Measurements from ENCODE around the gene SMIM44.
A peak's percentile ranks its signal among the peaks of the same experiment; 100 is the strongest.
"Not testable (repeated sequence)": the region's sequence is repeated elsewhere in the genome, so short reads cannot be mapped to it uniquely, and the experiment has no call there.

The SMIM44 gene

DNA sequence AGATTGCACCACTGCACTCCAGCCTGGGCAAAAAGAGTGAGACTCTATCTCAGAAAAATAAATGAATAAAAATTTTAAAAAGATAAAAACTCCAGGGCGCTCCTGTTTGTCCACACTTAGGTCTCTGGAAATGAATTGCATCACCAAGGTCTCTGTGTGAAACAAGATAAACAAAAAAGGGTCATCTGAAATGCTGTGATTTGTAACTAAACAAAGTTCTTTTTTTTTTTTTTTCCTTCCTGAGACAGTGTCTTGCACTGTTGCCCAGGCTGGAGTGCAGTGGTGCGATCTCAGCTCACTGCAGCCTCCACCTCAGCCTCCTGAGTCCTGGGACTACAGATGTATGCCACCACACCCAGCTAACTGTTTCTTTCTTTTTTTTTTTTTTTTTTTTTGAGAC, 34.4 kb upstream of the SMIM44 start:
- DNase-seq, result no peak

- DNase-seq, result no peak
Observed at GRCh38 chr19:3516675-3517207, 33.5 kb upstream of the SMIM44 start.

- no peak for DNase-seq
Observed at GRCh38 chr19:3515891-3516422, 32.7 kb upstream of the SMIM44 start.

DNA sequence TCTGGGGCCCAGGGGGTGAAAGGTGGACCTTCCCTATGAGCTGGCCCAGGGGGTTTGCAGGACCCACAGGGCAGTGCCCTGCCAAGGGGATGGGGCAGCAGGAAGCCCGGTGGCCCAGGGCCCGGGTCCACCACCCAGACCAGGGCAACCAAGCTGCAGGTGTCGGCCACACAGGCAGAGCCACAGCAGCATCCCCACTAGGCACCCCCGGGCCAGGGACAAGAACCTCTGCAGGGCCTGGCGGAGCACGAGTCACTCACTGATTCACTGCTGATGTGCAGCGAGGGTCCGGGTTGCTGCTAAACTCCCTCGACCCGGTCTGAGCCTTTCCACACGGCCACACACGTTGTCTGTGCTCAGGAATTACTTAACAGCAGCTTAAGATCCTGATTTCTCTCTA, 31.7 kb upstream of the SMIM44 start:
- DNase-seq, result no peak

GRCh38 chr19:3513229-3514140, 30.2 kb upstream of the SMIM44 start:
- DNase-seq, result no peak

GRCh38 chr19:3512562-3513228, 29.5 kb upstream of the SMIM44 start:
- DNase-seq, result no peak

DNA sequence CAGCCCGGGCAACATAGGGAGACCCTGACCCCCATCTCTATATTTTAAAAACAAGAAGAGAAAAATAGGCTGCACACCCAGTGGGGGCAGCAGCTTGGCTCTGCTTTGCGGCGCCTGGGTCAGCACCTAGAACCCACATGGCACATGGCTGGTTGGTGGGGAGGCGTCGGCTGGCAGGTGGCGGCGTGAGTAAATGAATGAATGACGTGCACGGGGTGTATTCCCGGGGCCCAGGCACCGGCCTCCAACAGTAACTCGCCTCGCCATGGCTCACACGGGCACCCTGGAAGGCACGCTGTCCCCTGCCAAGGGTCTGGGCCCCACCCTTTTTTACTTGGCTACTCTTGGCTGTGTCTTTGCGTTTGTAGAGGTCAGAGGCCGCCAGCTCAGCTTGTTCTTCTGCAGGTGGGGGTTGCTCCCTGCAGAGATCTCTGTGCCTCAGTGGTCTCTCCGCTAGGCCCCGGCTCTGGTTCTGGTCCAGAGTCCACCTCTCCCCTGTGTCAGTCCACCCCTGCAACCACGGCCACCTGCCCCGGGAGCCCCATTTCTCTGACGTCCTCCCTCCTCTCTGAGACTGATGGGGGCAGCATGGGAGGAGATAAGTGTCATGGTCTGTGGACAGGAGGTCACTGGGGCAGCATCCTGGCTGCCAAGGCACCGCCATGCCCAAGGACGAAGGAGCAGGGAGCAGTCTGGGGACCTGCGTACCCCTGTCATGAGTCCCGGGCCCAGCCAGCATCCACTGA, 28.4 kb upstream of the SMIM44 start:
- DNase-seq, result no peak

GRCh38 chr19:3510727-3511126, 27.5 kb upstream of the SMIM44 start:
- DNase-seq, result no peak

DNA sequence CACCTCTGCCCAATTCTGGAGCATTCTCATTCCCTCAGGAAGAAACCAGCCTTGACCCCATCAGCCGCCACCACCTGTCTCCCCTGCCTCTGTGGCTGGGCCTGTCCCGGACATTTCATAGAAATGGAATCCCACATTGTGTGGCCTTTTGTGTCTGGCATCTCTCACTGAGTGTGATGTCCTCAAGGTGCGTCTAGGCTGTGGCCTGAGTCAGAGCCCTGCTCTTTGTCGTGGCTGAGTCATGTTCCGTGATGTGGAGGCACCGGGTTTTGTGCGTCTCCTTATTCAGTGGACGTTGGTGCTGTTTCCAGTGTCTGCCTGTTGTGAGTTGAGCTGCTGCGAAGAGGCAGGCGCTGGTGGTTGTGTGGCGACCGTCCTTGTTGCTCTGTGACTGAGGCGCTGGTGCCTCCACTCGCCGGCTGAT, 26.3 kb upstream of the SMIM44 start:
- no peak for DNase-seq

DNA sequence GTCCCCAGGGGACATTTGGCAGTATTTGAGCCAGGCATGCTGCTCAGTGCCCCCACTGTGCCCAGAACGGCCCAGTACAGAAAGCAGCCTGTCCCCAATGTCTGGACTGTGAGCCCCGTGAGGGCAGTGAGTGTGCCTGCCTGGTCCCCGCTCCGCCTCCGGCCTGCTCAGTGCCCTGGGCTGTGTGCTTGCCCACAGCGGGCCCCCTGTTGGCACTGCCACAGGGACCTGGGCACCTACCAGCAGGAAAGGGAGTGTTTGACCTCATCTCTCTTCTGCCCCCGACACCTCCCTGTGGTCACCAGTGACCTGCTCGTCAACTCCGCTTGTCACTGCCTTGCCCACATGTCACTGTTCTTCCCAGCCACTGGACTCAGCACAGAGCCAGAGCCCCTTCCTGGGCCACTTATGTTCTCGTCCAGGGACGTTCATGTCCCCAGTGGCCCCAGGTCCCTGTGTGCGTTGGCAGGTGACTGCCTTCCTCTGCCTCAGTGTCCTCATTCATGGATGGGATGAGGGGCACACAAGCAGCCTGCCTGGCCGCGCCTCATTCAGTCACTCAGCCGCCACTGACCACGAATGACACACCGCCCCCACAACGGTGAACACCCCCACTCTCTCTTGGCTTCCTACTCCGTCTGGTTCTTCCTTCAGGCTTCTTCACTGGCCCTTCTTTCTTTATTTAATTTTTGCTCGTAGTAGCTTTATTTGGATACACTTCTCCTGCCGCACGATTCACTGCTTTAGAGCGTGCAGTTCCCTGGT, 25.7 kb upstream of the SMIM44 start:
- no peak for DNase-seq

- not testable (repeated sequence) for DNase-seq
Observed at GRCh38 chr19:3508121-3508661, 24.9 kb upstream of the SMIM44 start.

DNA sequence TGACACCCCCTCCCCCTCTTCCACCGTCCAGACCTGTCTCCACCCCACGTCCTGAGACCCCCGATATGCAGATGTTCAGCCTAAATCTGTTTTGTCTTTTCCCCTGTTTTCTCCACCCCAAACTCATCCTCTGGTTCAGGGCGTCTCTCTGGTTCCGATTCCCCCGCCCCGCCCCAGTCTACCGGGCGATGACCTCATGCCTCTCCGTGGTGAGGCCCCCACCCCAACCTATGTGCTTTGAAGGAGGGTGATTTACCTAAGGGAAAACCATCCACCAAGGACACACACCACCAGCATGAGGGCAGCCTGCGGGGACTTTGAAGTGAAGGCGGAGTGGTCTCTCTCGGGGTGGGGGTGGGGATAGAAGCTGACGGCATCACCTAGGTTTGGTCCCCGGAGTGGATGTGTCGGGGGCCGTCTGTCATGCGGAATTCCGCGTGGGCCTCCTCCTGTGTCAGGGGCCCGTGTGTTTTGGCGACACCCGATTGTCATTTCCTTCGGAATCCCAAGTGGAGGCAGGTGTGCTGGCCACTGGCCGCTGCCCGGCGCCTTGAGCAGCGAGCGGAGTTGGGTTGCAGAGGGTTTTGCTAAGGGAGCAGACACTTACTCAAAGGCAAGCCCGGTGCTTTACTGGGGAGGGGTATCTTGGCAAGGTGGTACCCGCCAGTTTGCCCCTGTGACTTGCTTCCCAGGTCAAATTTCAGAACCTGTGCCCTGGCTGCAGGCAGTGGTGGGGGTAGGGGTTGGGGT, 24.3 kb upstream of the SMIM44 start:
- DNase-seq, result no peak

DNA sequence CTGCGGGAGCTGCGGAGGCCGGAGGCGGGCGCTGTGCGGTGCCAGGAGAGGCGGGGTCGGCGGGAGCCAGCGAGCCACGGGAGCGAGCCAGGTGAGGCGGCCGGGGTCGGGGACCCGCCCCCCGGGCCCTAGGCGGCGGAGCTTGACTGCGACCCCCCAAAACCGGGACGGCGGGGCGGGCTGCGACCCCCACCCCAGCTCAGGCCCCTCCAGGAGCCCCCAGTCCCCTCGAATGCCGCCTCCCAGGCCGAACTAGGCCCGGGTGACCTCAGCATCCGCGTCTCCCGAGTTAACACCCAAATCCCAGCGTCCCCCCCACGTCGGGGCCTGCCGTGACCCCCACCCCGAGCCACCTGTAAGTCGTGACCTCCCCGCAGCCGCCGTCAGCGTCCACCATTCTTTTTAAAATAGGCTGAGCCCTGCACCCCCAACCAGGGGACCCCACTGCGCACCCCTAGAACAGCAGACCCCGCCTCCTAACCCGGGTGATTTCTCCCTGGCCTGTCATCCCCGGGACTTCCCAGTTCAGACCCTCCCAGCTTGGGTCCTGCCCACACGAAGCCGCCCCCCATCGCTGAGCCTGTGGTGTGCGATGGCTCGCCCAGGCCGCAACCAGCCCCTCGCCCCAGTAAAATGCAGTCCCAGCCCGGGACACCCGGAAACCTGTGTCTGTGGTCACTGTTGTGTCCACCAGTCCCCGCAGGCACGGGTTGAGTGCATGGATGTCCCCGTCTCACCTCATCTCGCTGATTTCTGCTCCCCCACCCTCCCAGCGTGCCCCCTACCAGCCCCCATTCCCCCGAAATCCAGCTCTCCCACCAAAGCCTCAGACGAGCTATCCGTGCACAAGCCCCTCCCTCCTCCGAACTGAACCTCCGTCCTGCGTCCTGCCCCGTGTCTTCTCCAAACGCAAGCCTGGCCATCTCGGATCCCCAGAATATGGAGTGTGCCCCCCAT, 23.4 kb upstream of the SMIM44 start:
- DNase-seq, result no peak

DNA sequence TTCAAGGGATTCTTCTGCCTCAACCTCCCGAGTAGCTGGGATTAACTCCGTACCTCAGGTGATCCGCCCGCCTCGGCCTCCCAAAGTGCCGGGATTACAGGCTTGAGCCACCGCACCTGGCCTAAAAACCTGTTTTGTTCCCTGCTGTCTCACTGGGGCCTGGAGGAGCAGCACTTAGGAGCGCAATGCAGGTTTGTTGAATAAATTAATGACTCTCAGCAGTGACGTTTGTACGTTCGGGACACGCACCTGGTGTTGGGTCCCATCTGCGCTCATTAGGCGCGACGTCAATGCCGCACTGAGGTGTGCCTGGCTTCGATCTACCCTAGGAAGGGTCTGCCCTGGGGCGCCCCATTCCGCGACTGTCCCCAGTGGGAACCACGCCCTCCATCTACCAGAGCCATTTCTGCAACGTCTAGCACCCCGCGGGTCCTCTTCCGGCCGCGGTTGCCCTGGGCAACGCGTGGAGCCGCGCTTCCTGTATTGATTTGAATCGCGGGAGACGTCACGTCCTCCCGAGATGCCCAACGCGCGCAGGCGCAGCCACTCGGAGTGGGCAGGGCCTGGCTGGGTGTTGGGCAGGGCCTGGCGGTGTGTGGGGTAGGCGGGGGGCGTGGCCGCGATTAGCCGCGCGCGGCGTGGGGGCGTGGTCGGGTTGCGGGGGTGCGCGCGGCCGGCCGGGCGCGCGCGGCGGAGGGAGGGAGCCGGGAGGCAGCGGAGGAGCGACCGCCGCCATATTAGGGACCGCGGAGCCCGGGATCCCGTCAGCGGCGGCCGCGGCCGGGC, 22.6 kb upstream of the SMIM44 start, which contains the start of gene FZR1:
Gene FZR1, plus strand, starts transcription at position 714 of the 786 bp plus-strand sequence. CDS start 16,679 bp downstream, outside the sequence.
- DNase-seq, result peak; percentile 99

GRCh38 chr19:3504735-3505134, 21.5 kb upstream of the SMIM44 start:
- no peak for DNase-seq

GRCh38 chr19:3503036-3503572, 19.9 kb upstream of the SMIM44 start:
- DNase-seq, result peak; percentile 82

DNA sequence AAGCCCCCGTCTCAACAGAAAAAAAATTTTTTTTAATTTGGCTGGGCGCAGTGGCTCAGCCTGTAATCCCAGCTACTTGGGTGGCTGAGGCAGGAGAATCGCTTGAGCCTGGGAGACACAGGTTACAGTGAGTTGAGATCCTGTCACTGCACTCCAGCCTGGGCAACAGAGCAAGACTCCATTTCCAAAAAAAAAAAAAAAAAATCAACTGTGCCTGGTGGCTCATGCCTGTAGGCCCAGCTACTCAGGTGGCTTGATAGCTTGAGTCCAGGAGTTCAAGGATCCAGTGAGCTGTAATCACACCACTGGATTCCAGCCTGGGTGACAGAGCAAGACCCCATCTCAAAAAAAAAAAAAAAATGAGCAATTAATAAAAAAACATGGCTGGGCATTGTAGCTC, 18.5 kb upstream of the SMIM44 start:
- no peak for DNase-seq

- DNase-seq, result peak; percentile 99
Observed at GRCh38 chr19:3500429-3501101, 17.3 kb upstream of the SMIM44 start, which contains the start of gene DOHH. DOHH (minus strand) TSS chr19:3500674; CDS start chr19:3496814, 3,860 bp downstream.
